Gastrocnemius medialis (tissue), 4 donors: ENCODE results near the gene G6PC1. TPM values are rescaled to one million over a fixed set of nuclear protein-coding genes. Genes with fewer than 3 reads are reported as not detected.
A peak's percentile ranks its signal among the peaks of the same experiment; 100 is the strongest.

Source experiments
- ATAC-seq, 2 donors: fragments of 150-250 bp; one replicate each; pipeline ENCODE4 v1.9.1; 2016
- DNase-seq, 2 donors: peaks; one replicate each; pipeline ENCODE4 v3.0.0-alpha.2; 2019
- H3K27ac ChIP-seq, 4 donors: fragments of 200-600 bp; sonication (generic); 1 replicate in 1 of 4; 2 replicates in 3 of 4; pipeline ENCODE4 v1.5.1; 2016 to 2018; ENCODE audit warnings: mild to moderate bottlenecking in 2 of 4, moderate library complexity in 1 of 4
- H3K27me3 ChIP-seq, 3 donors: fragments of 200-600 bp; sonication (generic) in 2 of 3; 1 replicate in 1 of 3; 2 replicates in 2 of 3; pipeline versions ENCODE4 v1.5.1 to v1.6.0; 2016 to 2019; ENCODE audit warnings: mild to moderate bottlenecking in 1 of 3, moderate library complexity in 1 of 3
- H3K36me3 ChIP-seq, 2 donors: fragments of 200-600 bp; sonication (generic) in 1 of 2; one replicate each; pipeline ENCODE4 v1.5.1; 2017 to 2018
- H3K4me1 ChIP-seq, 2 donors: fragments of 200-600 bp; sonication (generic) in 1 of 2; one replicate each; pipeline ENCODE4 v1.5.1; 2016 to 2017; ENCODE audit warnings: mild to moderate bottlenecking in 2 of 2
- H3K4me3 ChIP-seq, 4 donors: fragments of 200-600 bp; sonication (generic) in 3 of 4; 1 replicate in 1 of 4; 2 replicates in 3 of 4; pipeline ENCODE4 v1.5.1; 2016 to 2019; ENCODE audit warnings: mild to moderate bottlenecking in 2 of 4
- H3K9me3 ChIP-seq, 3 donors: fragments of 200-600 bp; sonication (generic) in 2 of 3; 1 replicate in 1 of 3; 2 replicates in 2 of 3; pipeline ENCODE4 v1.5.1; 2016 to 2019
- POLR2A ChIP-seq, 2 donors: fragments of 450-650 bp; IDR thresholded peaks; one replicate each; pipeline ENCODE4 v1.6.1; 2017; ENCODE audit warnings: antibody characterized with exemption in 2 of 2, mild to moderate bottlenecking in 2 of 2, moderate library complexity in 2 of 2
- in situ Hi-C, 4 donors: fragments of 200-750 bp; cut with MboI; loops; one replicate each; pipeline versions ENCODE4 v1.15.0 to v1.8.0; 2017; ENCODE audit warnings: low sequenced_read_pairs in 4 of 4
- intact Hi-C: fragments of 100-400 bp; cut with DNase I; formaldehyde crosslinking; loops from one replicate; pipeline ENCODE4 v1.15.1; 2023; ENCODE audit warnings: low total_unique reads
- total RNA-seq, 4 donors: library from RNA; depleted of rRNA; stranded (reverse); fragments of >200 nt; gene quantifications; one replicate each; pipeline versions ENCODE4 v1.1.0 to v1.2.3, GENCODE V29; 2016
- TF ChIP-seq, protein P1 (sequence below), 5 experiments: fragments of 450-650 bp in 3 of 5; fragments of 200-600 bp in 2 of 5; sonication (generic) in 2 of 5; IDR thresholded peaks in 4 of 5; conservative IDR thresholded peaks in 1 of 5; 1 replicate in 4 of 5; 2 replicates in 1 of 5; pipeline ENCODE4 v1.5.1; 2016 to 2019; ENCODE audit warnings: antibody characterized with exemption in 5 of 5, mild to moderate bottlenecking in 3 of 5, moderate library complexity in 3 of 5

G6PC1 gene
- total RNA-seq, 4 donors from 2014 or later: 0.36 to 0.47 TPM; not detected in 2

DNA sequence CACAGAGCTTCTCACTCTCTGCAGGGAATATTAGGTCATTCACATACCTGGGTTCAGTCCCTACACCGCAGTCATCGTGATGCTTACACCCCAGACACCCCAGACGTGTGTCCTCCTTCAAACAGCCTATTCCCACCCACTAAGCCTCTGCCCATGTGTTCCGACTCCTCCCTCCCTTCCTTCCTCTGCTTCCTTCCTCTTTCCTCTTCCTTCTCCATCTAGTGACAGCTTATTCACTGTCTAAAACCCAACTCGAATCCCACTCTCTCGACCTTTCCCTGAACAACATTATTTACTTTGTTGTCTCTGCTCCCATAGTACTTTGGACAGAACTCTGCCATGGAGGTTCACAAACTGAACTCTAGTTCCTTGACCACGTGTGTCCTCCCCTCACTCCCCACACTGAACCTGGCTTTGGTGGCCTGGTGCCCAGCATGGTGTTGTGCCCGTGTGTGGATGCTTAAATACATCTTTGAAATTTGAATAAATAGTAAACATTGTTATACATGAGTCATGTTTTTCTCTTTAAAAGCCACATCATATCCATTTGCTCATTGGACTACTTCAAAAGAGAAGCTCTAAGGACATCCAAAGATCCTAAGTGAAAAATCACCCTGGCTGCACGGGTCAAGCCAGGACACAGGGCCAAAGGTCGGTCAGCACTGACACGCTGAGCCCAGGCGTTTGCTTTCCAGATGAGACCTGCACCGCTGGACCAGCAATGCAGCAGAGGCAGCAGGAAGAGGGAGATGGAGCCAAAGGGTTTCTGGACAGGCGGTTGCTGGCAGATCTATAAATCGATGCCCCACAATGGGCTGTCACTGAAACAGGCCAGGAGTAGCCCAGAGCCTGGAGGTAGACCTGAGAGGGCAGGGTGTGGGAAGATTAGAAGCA is 14.1 kb upstream of the G6PC1 start:
- TF ChIP-seq, protein P1, sequence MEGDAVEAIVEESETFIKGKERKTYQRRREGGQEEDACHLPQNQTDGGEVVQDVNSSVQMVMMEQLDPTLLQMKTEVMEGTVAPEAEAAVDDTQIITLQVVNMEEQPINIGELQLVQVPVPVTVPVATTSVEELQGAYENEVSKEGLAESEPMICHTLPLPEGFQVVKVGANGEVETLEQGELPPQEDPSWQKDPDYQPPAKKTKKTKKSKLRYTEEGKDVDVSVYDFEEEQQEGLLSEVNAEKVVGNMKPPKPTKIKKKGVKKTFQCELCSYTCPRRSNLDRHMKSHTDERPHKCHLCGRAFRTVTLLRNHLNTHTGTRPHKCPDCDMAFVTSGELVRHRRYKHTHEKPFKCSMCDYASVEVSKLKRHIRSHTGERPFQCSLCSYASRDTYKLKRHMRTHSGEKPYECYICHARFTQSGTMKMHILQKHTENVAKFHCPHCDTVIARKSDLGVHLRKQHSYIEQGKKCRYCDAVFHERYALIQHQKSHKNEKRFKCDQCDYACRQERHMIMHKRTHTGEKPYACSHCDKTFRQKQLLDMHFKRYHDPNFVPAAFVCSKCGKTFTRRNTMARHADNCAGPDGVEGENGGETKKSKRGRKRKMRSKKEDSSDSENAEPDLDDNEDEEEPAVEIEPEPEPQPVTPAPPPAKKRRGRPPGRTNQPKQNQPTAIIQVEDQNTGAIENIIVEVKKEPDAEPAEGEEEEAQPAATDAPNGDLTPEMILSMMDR (IDR thresholded peaks at IDR 0.05 in 4 of 5, conservative IDR thresholded peaks at IDR 0.05 in 1 of 5): no peak
- no peak for TF ChIP-seq POLR2A (IDR thresholded peaks at IDR 0.05)
- H3K36me3 ChIP-seq: no peaks in the 10 kb centered on the region
- no peak overlapping the region for H3K27ac ChIP-seq
- no peaks in the 10 kb centered on the region for H3K9me3 ChIP-seq
- intact Hi-C loops (no loop called here), in situ Hi-C loops (no loop called here)
- ATAC-seq (no peak), DNase-seq (no peak)
- peaks cover 4 to 6% of the 10 kb centered on the region in 2 donors for H3K4me1 ChIP-seq
- no peak overlapping the region for H3K4me3 ChIP-seq
- no peaks in the 10 kb centered on the region for H3K27me3 ChIP-seq

DNA sequence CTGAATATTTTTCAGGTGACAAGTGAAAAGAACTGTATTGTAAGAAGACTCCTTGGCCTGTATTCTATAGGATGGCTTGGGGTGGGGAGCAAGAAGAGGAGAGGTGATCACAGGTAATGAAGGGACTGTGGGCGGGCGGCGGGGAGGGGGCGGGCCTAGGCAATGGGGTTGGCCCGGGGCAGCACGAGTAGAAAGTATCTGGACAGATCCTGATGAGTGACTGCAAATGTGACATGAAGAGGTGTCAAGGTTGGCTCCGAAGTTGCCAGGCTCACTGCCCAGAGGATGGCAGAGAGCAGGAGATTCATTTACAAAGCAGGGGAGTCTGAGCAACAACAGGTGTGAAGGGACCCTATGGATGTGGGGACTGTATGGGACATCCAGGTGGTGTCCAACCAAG is 10.8 kb upstream of the G6PC1 start:
- DNase-seq (no peak), ATAC-seq (no peak)
- H3K27ac ChIP-seq: no peak overlapping the region
- no peak for TF ChIP-seq POLR2A (IDR thresholded peaks at IDR 0.05)
- TF ChIP-seq, protein P1 (IDR thresholded peaks at IDR 0.05 in 4 of 5, conservative IDR thresholded peaks at IDR 0.05 in 1 of 5): no peak
- in situ Hi-C loops (no loop called here), intact Hi-C loops (no loop called here)
- no peaks in the 10 kb centered on the region for H3K9me3 ChIP-seq
- no peak overlapping the region for H3K4me3 ChIP-seq
- no peaks in the 10 kb centered on the region for H3K27me3 ChIP-seq
- no peaks in the 10 kb centered on the region for H3K36me3 ChIP-seq
- peaks cover 34 to 37% of the 10 kb centered on the region in 2 donors for H3K4me1 ChIP-seq

DNA sequence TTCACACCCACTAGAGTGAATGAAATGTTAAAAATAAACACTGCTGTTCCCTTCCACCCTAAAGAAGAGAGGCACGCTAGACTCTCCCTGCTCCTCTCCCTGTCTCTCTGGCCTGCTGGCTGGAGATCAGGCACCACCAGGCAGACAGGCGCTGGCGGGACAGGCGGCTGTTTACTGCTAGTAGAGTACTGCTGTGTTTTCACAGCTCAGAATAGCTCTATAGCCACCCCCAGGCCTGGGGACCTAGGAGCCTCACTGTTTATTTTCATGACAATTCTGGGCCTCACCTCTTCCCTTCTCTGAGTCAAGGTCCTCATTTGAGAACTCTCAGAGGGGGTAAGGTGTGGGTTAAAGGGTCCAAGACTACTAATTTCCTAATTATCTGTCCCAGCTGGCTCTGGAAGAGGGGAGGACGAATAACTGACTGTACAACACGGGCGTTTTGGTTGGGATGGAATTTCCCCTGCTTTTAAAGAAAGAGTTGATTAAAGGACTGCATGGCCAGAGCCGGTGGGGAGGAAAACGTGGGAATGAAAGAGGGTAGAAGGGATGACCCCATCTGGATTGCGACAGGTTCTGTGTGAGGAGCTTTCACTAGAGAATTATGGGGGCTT is 9.0 kb upstream of the G6PC1 start:
- Histone ChIP-seq H3K27ac (peak overlapping the region; percentile 85 to 90 (median 87)), H3K27me3 (no peaks in the 10 kb centered on the region), H3K4me3 (no peak overlapping the region), H3K9me3 (no peaks in the 10 kb centered on the region), H3K36me3 (no peaks in the 10 kb centered on the region), H3K4me1 (peaks cover 39 to 41% of the 10 kb centered on the region in 2 donors)
- in situ Hi-C loops (no loop called here), intact Hi-C loops (no loop called here)
- peak; percentile 73 to 78 for ATAC-seq
- DNase-seq: peak; percentile 67 to 73
- TF ChIP-seq, protein P1 (IDR thresholded peaks at IDR 0.05 in 4 of 5, conservative IDR thresholded peaks at IDR 0.05 in 1 of 5): no peak
- no peak for TF ChIP-seq POLR2A (IDR thresholded peaks at IDR 0.05)

DNA sequence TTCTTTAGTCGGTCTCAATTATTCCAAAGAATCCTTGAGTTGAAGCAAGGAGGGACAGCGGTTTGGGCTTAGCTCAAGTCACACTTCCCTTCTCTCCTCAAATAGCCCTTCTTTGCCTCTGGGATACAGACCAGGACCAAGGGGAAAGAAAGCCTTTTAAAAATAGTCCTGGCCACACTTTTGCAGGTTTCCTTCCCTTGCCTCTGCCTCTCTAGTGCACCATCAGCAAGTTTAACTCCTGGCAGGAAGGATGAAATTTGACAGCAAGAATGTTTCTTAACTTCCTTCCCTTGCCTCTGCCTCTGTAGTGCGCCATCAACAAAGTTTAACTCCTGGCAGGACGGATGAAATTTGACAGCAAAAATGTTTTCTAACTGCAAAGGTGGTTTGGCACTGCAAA is 7.2 kb upstream of the G6PC1 start:
- peaks cover 39% of the 10 kb centered on the region in 2 donors for H3K4me1 ChIP-seq
- ATAC-seq (peak; percentile 4 to 63), DNase-seq (no peak)
- intact Hi-C loops (no loop called here), in situ Hi-C loops (no loop called here)
- peak overlapping the region; percentile 85 to 90 (median 87) for H3K27ac ChIP-seq
- no peaks in the 10 kb centered on the region for H3K27me3 ChIP-seq
- no peak overlapping the region for H3K4me3 ChIP-seq
- H3K9me3 ChIP-seq: no peaks in the 10 kb centered on the region
- no peak for TF ChIP-seq POLR2A (IDR thresholded peaks at IDR 0.05)
- H3K36me3 ChIP-seq: no peaks in the 10 kb centered on the region
